Measurements from ENCODE around the gene MIOS. TPM values are rescaled to one million over a fixed set of nuclear protein-coding genes. Genes with fewer than 3 reads are reported as not detected.

MIOS gene
- total and polyA plus RNA-seq, 2 of the 4 experiments (the other 2 are of a cell fraction) = 10.6 to 32.4 TPM

GRCh38 chr7:7650682-7651206 is 84.1 kb downstream of the MIOS start:
- H3K79me1 ChIP-seq (ENCODE audit: low read depth in 1 of 2, low read length in 2 of 2) = peaks cover 2 to 3% of the 10 kb centered on the region in 2 experiments; a peak in 2 of 4 replicates
- H3K27me3 ChIP-seq (ENCODE audit: control insufficient read depth, insufficient read depth, low read length) = no peaks in the 10 kb centered on the region
- H4K5ac ChIP-seq (ENCODE audit: low read depth, low read length) = no peak overlapping the region
- no peak overlapping the region for H2BK120ac ChIP-seq (ENCODE audit: low read depth, low read length)
- H3K36me3 ChIP-seq (ENCODE audit: control insufficient read depth, insufficient read depth, low read length) = no peaks in the 10 kb centered on the region
- ATAC-seq (ENCODE audit: low read depth) (no peak), DNase-seq (no peak)
- no peak overlapping the region for H4K8ac ChIP-seq (ENCODE audit: low read depth in 2 of 2, low read length in 2 of 2)
- H2BK15ac ChIP-seq (ENCODE audit: low read depth, low read length) = no peak overlapping the region
- TF ChIP-seq MAZ (IDR thresholded peaks at IDR 0.05; ENCODE audit: borderline replicate concordance, low read depth, low read length) (no peak), RFX5 (IDR thresholded peaks at IDR 0.05; ENCODE audit: low read depth, low read length) (no peak), CEBPB (IDR thresholded peaks at IDR 0.05; ENCODE audit: low read depth, low read length) (no peak), MXI1 (IDR thresholded peaks at IDR 0.05; ENCODE audit: borderline replicate concordance, low read depth, low read length) (no peak), MAFK (IDR thresholded peaks at IDR 0.05; ENCODE audit: low read depth, low read length) (no peak), CHD1 (IDR thresholded peaks at IDR 0.05; ENCODE audit: low read depth, low read length) (no peak), POLR2A (IDR thresholded peaks at IDR 0.05; ENCODE audit: low read depth, low read length) (no peak), USF2 (IDR thresholded peaks at IDR 0.05; ENCODE audit: low read depth, low read length) (no peak), RCOR1 (IDR thresholded peaks at IDR 0.05; ENCODE audit: insufficient replicate concordance, low read length) (no peak)
- TF ChIP-seq, protein P1, sequence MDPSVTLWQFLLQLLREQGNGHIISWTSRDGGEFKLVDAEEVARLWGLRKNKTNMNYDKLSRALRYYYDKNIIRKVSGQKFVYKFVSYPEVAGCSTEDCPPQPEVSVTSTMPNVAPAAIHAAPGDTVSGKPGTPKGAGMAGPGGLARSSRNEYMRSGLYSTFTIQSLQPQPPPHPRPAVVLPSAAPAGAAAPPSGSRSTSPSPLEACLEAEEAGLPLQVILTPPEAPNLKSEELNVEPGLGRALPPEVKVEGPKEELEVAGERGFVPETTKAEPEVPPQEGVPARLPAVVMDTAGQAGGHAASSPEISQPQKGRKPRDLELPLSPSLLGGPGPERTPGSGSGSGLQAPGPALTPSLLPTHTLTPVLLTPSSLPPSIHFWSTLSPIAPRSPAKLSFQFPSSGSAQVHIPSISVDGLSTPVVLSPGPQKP (IDR thresholded peaks at IDR 0.05; ENCODE audit: borderline replicate concordance, low read depth, low read length) = no peak
- H3K27ac ChIP-seq (ENCODE audit: insufficient read depth, low read length) = no peak overlapping the region
- H3K4me1 ChIP-seq (ENCODE audit: control insufficient read depth, insufficient read depth, low read length) = no peaks in the 10 kb centered on the region
- H2AFZ ChIP-seq (replicated peaks; ENCODE audit: low read length, poor library complexity) = no peak overlapping the region
- CTCF ChIA-PET = no interaction called here
- no peaks in the 10 kb centered on the region for H3K9me1 ChIP-seq (ENCODE audit: insufficient read depth, low read length)
- no peak overlapping the region for H3K18ac ChIP-seq (ENCODE audit: low read depth, low read length)
- no peak overlapping the region for H2BK5ac ChIP-seq (ENCODE audit: low read depth, low read length, poor library complexity, severe bottlenecking)
- intact Hi-C loops (cut with micrococcal nuclease) = no loop called here
- no TSS peak for BruUV-seq (replicated peaks)
- H3K23ac ChIP-seq (ENCODE audit: low read depth, low read length) = no peak overlapping the region
- in situ Hi-C loops (cut with MboI; ENCODE audit: low sequenced_read_pairs) = loop anchor here (25.0 kb wide), 1 partner anchor 562 kb away; no protein-coding TSS in a partner anchor
- no peak overlapping the region for H4K91ac ChIP-seq (ENCODE audit: insufficient read depth, low read depth, low read length)
- dilution Hi-C loops (cut with HindIII; ENCODE audit: low sequenced_read_pairs, unreplicated experiment) = no loop called here
- no peak overlapping the region for H3K4me3 ChIP-seq (ENCODE audit: insufficient read depth, low read depth, low read length)
- no peak overlapping the region for H2AK9ac ChIP-seq (replicated peaks; ENCODE audit: low read depth, low read length, poor library complexity)
- no peak overlapping the region for H2AK5ac ChIP-seq (ENCODE audit: low read depth, low read length)
- H3K56ac ChIP-seq (ENCODE audit: extremely low read depth, insufficient read depth, low read length) = no peak overlapping the region
- POLR2A ChIA-PET (ENCODE audit: unreplicated experiment) = no interaction called here
- H4K20me1 ChIP-seq (ENCODE audit: insufficient read depth, low read length) = no peaks in the 10 kb centered on the region
- WGBS, 2 experiments (ENCODE audit: extremely low coverage in 2 of 2, insufficient read length in 1 of 2) = no CpG with 5 or more reads among the region's 2 CpGs
- no peak overlapping the region for H3K14ac ChIP-seq (replicated peaks; ENCODE audit: low read depth, low read length)
- H2BK20ac ChIP-seq (ENCODE audit: low read depth, low read length) = no peak overlapping the region
- no peak overlapping the region for H3K4ac ChIP-seq (ENCODE audit: low read depth, low read length)
- H3K9ac ChIP-seq (ENCODE audit: low read depth, low read length) = no peak overlapping the region
- H3K9me3 ChIP-seq (ENCODE audit: control insufficient read depth, insufficient read depth, low read length) = no peaks in the 10 kb centered on the region
- H3K4me2 ChIP-seq (ENCODE audit: low read depth, low read length) = no peak overlapping the region
